Central memory CD8-positive, alpha-beta T cell (primary cell): ENCODE results near the gene TMEM117.
A peak's percentile ranks its signal among the peaks of the same experiment; 100 is the strongest.

ENCODE experiments used
- ATAC-seq: fragments of 150-1000 bp; cut with Tn5 transposase; replicated peaks from 2 replicates; pipeline ENCODE4 v1.10.0; 2022; ENCODE audit warnings: mild to moderate bottlenecking, moderate FRiP score, moderate number of reproducible peaks; ENCODE audit not compliant: poor library complexity, severe bottlenecking; ENCODE audit errors: extremely low read depth
- DNase-seq, 2 donors: peaks; one replicate each; pipeline ENCODE4 v3.0.0; 2021; ENCODE audit warnings: low spot score in 2 of 2
- H3K27ac Mint-ChIP-seq: one replicate; pipeline ENCODE4 v1.8.0; 2022; ENCODE audit warnings: low read depth, mild to moderate bottlenecking, moderate library complexity, mixed read lengths
- H3K27me3 Mint-ChIP-seq: one replicate; pipeline ENCODE4 v1.8.0; 2022; ENCODE audit warnings: mixed read lengths
- H3K36me3 Mint-ChIP-seq: one replicate; pipeline ENCODE4 v1.8.0; 2022; ENCODE audit warnings: mild to moderate bottlenecking, moderate library complexity, mixed read lengths; ENCODE audit not compliant: insufficient read depth
- H3K4me1 Mint-ChIP-seq: one replicate; pipeline ENCODE4 v1.8.0; 2022; ENCODE audit warnings: mixed read lengths
- H3K4me3 Mint-ChIP-seq: one replicate; pipeline ENCODE4 v1.8.0; 2022; ENCODE audit warnings: mild to moderate bottlenecking, moderate library complexity, mixed read lengths
- H3K9me3 Mint-ChIP-seq: one replicate; pipeline ENCODE4 v1.8.0; 2022; ENCODE audit warnings: mixed read lengths

TMEM117 gene

DNA sequence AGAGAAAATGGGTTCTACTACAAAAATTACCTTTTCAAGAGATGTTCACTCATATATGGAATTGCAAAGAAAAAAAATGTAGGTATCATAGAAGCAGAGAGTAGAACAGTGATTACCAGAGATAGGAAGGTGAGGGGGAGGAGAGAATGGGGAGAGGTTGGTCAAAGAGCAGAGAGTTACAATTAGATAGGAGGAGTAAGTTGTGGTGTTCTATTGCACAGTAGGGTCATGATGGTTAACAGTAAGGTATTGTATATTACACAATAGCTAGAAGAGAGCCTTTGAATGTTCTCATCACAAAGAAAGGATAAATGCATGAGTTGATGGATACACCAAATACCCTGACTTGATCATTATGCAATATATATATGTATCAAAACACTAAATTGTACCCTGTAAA, 145.8 kb downstream of the TMEM117 start:
- H3K4me3 Mint-ChIP-seq: no peak overlapping the region
- peaks cover 2% of the 10 kb centered on the region for H3K36me3 Mint-ChIP-seq
- DNase-seq: no peak
- no peaks in the 10 kb centered on the region for H3K9me3 Mint-ChIP-seq
- no peak overlapping the region for H3K27ac Mint-ChIP-seq
- no peaks in the 10 kb centered on the region for H3K4me1 Mint-ChIP-seq
- no peak for ATAC-seq
- no peaks in the 10 kb centered on the region for H3K27me3 Mint-ChIP-seq

DNA sequence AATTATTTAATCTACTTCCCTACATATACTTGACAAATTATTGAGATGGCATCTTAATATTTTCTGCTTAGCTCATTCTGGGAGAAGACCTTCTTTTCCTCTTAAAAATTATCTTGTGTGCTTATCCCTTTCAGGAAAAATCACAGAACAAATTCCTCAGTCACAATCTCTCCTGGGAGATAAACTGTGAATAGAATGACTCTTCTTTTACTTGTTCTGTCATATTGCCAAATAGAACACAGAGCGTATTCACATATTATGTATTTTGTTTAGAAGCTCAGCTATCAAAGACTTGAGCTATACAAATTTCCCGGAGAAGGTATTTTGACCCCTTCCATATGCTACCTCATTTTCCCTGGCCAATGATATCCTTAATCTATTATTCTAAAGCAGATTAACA, 146.7 kb downstream of the TMEM117 start:
- no peaks in the 10 kb centered on the region for H3K27me3 Mint-ChIP-seq
- H3K27ac Mint-ChIP-seq: no peak overlapping the region
- no peak for DNase-seq
- no peaks in the 10 kb centered on the region for H3K4me1 Mint-ChIP-seq
- no peak overlapping the region for H3K4me3 Mint-ChIP-seq
- H3K9me3 Mint-ChIP-seq: no peaks in the 10 kb centered on the region
- H3K36me3 Mint-ChIP-seq: no peaks in the 10 kb centered on the region
- no peak for ATAC-seq

DNA sequence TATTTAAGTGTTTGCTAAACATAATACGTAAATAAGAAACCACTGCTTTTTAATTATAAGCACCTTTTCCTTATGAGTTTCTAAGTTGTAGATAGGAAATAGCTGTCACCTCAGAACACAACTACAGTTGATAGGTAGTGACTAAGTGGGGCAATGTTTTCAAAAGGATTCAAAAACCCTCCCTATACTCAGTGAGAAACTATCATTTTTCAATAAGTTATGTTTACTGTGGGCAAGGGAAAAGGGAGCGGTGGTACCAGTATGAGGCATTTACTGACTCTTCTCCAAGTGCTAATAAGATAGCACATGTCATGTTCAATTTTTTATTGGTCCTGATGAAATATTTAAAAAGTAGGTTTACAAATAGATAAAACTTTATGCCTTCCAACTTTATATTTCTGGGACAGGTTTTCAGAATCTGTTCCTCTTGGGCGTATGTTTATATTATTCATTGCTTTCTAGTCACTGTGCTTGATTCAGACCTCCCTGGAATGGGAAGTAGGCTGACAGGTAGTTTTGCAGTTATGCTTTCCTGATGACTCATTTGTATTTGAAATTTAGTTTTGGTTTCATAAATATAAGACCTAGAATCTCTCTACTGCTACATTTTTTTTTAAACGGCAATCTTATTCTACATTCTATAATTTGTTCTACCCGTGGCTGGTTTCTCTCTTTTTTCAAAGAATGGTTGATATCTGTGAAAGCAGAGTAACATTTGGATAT, 153.1 kb downstream of the TMEM117 start:
- Mint-ChIP-seq H3K4me1 (no peaks in the 10 kb centered on the region), H3K4me3 (no peak overlapping the region), H3K36me3 (no peaks in the 10 kb centered on the region), H3K27ac (no peak overlapping the region), H3K27me3 (no peaks in the 10 kb centered on the region), H3K9me3 (no peaks in the 10 kb centered on the region)
- ATAC-seq: no peak
- DNase-seq: no peak

DNA sequence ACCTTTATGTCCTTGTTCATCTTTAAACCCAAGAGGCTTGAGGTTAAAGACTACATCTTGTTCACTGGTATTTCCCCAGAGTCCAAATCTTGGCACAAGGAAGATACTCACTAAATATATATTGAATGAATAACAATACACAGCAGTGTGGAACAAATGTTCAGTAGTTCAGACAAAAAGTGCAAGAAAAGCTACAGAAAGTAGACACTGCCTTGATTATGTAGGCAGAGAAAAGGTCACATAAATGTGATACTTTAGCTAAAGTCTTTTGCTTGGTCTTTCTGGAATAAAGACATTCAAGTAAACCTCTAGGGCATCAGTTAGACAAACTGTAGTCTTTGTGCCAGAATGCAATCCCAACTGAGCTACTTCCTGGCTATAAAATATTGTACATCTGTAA, 157.0 kb downstream of the TMEM117 start:
- DNase-seq (no peak), ATAC-seq (no peak)
- Mint-ChIP-seq H3K9me3 (no peaks in the 10 kb centered on the region), H3K4me3 (no peak overlapping the region), H3K27me3 (no peaks in the 10 kb centered on the region), H3K4me1 (no peaks in the 10 kb centered on the region), H3K27ac (no peak overlapping the region), H3K36me3 (no peaks in the 10 kb centered on the region)

DNA sequence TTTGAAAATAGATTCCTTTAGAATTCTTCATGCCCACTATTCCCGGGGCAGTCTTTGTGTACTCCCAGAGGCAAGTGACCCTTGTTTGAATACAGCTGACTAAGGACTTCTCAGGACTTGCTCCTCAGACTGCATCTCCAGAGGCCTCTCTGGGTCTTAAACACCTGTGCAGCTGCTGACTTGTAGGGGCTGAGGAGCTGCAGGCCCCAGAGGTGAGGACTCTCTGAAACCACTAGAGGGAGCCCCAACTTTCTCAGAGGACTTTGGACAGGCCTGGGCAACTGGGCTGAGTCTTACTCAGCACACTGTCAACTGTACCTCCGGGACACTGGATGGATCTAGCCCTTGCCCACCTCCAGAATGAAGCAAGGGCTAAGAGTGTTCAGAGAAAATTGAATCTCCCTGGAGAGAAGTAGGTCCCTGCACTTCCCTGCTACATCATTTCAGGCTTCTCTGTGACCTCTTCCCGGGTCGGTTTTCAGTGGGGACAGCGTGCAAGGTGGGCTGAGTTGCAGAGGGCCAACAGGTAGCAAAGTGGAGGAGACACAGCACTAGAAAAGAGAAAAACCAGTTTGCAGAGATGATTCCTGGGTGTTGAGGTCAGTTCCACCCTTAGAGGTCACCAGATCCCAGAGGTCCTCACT, 164.6 kb downstream of the TMEM117 start:
- ATAC-seq: peak; percentile 46
- no peak overlapping the region for H3K27ac Mint-ChIP-seq
- no peaks in the 10 kb centered on the region for H3K27me3 Mint-ChIP-seq
- DNase-seq: no peak
- no peaks in the 10 kb centered on the region for H3K4me1 Mint-ChIP-seq
- H3K9me3 Mint-ChIP-seq: no peaks in the 10 kb centered on the region
- H3K4me3 Mint-ChIP-seq: no peak overlapping the region
- H3K36me3 Mint-ChIP-seq: no peaks in the 10 kb centered on the region

DNA sequence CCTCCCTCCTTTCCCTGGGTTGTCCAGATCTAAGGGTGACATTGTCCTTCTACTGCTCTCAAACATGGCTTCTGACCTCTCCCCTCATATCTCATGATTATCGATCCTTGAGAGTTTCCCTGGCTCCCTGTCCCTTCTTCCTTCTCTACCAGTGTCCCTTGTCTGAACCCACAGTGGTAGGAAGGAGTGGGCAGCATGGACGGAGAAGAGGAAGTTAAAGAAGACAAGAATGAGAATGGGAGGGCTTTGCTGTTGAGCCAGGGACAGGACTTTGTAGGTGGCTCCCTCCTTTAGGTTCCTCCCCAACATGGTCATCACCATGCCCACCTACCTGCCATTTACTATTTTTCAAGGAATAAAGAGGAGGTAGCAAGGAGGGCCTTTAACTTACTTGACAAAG, 166.7 kb downstream of the TMEM117 start:
- no peaks in the 10 kb centered on the region for H3K36me3 Mint-ChIP-seq
- no peaks in the 10 kb centered on the region for H3K4me1 Mint-ChIP-seq
- no peak for DNase-seq
- no peak overlapping the region for H3K27ac Mint-ChIP-seq
- H3K4me3 Mint-ChIP-seq: no peak overlapping the region
- no peaks in the 10 kb centered on the region for H3K9me3 Mint-ChIP-seq
- ATAC-seq: no peak
- no peaks in the 10 kb centered on the region for H3K27me3 Mint-ChIP-seq

DNA sequence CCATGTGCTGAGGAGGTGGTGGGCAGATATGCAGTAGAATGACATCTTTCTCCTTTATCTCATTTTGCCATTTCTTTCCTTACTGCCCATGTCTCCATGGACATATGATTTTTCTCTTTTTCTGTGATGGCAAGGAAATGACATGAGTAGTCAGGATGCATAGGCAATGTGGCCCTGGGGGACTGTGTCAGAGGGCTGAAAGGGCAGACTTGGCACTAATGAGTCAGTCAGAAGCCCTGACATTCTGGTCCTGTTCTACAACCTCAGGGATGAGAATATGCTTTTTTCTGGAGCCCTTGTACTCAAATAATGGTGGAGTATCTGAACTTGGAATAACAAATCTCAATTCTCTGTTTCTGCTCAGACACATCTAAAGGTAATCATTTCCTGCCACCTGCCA, 167.8 kb downstream of the TMEM117 start:
- Mint-ChIP-seq H3K36me3 (no peaks in the 10 kb centered on the region), H3K4me3 (no peak overlapping the region), H3K4me1 (no peaks in the 10 kb centered on the region), H3K9me3 (peaks cover 5% of the 10 kb centered on the region), H3K27me3 (no peaks in the 10 kb centered on the region), H3K27ac (no peak overlapping the region)
- ATAC-seq (no peak), DNase-seq (no peak)

DNA sequence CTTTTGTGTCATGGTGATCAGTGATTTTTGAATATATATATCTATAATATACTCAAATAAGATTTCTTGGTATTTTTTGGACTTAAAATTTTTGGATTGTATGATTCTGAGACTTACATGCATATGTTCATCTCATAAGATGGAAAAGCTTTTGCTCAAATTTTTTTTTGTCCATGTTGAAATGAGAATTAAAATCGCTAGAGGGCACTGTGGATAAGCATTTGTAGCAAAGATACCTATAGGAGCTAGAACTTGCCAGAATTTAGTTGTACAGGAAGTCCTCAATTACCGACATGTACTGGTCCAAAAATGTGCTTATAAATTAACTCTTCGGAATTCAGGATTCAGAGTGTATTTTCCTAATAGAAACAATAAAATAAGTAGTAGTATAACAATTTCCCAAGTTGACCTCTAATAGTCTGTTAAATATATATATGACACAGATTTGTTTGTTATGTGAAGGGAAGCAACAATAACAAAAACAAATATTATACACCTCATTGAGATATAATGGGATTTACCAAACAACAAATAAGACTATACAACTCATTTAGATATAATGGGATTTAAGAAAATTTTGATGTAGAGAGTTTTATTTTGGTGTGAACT, 179.6 kb downstream of the TMEM117 start:
- no peaks in the 10 kb centered on the region for H3K4me1 Mint-ChIP-seq
- H3K27me3 Mint-ChIP-seq: no peaks in the 10 kb centered on the region
- H3K36me3 Mint-ChIP-seq: no peaks in the 10 kb centered on the region
- H3K4me3 Mint-ChIP-seq: no peak overlapping the region
- no peak for DNase-seq
- no peak overlapping the region for H3K27ac Mint-ChIP-seq
- H3K9me3 Mint-ChIP-seq: no peaks in the 10 kb centered on the region
- ATAC-seq: peak; percentile 64

DNA sequence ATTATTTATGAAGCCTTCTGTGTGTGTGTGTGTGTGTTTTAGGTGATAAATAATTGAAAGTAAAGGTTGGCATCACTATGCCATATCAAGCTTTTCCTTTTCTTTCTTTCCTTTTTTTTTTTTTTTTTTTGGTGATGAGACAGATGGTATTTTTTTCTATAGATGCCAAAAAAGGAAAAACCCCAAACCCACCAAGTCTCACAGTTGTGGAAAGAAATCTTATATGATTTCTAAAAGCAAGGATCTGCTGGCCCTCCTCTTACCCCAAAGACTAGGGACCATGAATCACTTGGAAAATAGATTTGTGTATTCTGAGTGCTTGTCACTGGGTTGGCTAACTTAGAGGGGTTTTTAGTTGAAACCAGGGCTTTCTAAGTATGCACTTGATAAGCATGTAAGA, 181.3 kb downstream of the TMEM117 start:
- DNase-seq (no peak), ATAC-seq (no peak)
- H3K9me3 Mint-ChIP-seq: no peaks in the 10 kb centered on the region
- no peaks in the 10 kb centered on the region for H3K27me3 Mint-ChIP-seq
- no peak overlapping the region for H3K4me3 Mint-ChIP-seq
- H3K36me3 Mint-ChIP-seq: no peaks in the 10 kb centered on the region
- H3K27ac Mint-ChIP-seq: no peak overlapping the region
- no peaks in the 10 kb centered on the region for H3K4me1 Mint-ChIP-seq

DNA sequence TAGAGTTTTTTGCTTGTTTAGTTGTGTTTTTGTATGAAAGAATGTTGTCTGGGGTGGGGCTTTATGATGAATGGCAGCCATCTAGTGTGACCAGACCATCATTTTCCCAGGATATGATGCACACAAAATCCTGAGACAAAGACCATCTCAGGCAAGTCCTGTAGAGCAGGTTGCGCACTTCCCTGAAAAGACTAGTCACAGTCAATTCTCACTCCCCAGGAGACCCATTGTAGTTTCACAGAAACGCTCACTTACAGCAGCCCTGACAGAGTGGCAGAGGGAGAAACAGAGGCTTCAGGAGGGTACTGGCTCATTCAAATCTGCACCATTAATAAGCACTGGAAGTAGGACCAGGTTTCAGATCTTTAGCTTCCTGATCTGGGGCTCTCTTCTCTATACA, 183.2 kb downstream of the TMEM117 start:
- no peak for ATAC-seq
- H3K4me3 Mint-ChIP-seq: no peak overlapping the region

DNA sequence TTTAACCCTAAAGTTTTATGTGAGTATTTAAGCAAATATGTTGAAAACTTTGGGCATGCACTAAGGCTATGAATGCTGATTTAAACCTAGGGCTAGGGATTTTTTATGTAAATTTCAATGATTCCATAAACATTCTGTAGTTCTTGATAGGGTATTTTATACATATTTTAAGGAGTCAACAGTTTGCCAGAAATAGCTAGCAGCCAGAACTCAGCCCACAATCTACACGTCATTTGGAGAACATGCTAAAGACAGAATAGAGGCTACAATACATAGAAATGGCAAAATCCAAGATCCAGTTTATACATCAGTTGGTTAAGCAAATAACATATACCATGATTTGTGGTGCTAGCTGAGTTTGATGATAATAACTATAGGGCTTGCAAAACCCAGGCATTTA, 184.7 kb downstream of the TMEM117 start:
- no peaks in the 10 kb centered on the region for H3K36me3 Mint-ChIP-seq
- H3K4me1 Mint-ChIP-seq: no peaks in the 10 kb centered on the region
- no peak overlapping the region for H3K4me3 Mint-ChIP-seq
- ATAC-seq (no peak), DNase-seq (no peak)
- H3K27ac Mint-ChIP-seq: no peak overlapping the region
- H3K27me3 Mint-ChIP-seq: no peaks in the 10 kb centered on the region
- H3K9me3 Mint-ChIP-seq: no peaks in the 10 kb centered on the region

More for the DNA sequence above, 183.2 kb downstream of the TMEM117 start:
- Mint-ChIP-seq H3K36me3 (no peaks in the 10 kb centered on the region), H3K27ac (no peak overlapping the region), H3K27me3 (no peaks in the 10 kb centered on the region), H3K4me1 (no peaks in the 10 kb centered on the region), H3K9me3 (no peaks in the 10 kb centered on the region)
- no peak for DNase-seq

DNA sequence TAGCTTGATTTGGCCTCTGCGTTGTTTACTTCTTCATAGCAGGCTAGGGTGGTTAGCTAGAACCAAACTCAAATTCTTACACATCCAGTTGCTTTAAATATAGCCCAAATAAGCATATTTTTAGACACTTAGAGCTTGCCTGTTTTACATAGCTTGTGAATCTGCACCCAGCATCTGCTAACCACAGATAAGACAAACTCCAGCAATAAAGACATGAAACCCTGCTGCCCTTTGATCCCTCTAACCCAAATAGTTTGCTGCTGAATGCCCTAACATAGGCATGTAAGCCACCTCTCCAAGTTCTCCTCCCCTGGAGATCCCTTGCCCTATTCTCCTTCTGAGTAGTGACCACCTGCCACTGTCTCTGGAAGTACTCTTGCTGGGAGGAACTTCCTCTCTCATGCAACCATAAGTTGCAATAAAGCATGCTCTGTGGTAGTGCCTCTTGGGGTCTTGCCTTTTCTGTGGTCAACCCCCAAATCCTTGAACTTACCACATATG, 185.6 kb downstream of the TMEM117 start:
- no peaks in the 10 kb centered on the region for H3K27me3 Mint-ChIP-seq
- no peak overlapping the region for H3K27ac Mint-ChIP-seq
- no peak for ATAC-seq
- H3K4me1 Mint-ChIP-seq: no peaks in the 10 kb centered on the region
- no peaks in the 10 kb centered on the region for H3K36me3 Mint-ChIP-seq
- no peak for DNase-seq
- no peak overlapping the region for H3K4me3 Mint-ChIP-seq
- no peaks in the 10 kb centered on the region for H3K9me3 Mint-ChIP-seq

DNA sequence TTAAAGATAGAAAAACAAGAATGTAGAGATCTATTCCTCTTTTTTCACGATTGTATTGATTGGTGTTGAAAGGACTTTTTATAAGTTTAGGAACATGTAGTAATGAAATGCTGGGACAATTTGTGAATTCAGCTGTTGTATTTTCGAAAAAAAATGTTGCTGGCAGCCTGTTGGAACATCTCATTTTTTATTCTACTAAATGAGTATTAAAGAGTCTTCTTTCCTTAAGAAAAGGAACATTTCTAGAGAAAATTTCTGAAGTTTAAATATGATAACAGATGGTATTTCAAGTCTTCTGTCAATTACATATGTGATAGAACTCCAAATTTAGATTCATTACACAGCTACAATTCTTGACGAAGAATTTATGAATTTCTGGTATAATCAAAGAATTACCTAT, 189.6 kb downstream of the TMEM117 start:
- Mint-ChIP-seq H3K36me3 (no peaks in the 10 kb centered on the region), H3K4me1 (no peaks in the 10 kb centered on the region), H3K27ac (no peak overlapping the region), H3K4me3 (no peak overlapping the region), H3K9me3 (no peaks in the 10 kb centered on the region), H3K27me3 (no peaks in the 10 kb centered on the region)
- no peak for ATAC-seq
- DNase-seq: no peak
